C4-2B (cell line): ENCODE measurements around the gene OLFM2.

Experiments
- CTCF ChIP-seq: fragments of 450-650 bp; conservative IDR thresholded peaks from 2 replicates; pipeline ENCODE4 v1.5.1; 2017; ENCODE audit warnings: mild to moderate bottlenecking
- ZFX ChIP-seq: fragments of 450-650 bp; IDR thresholded peaks from 2 replicates; pipeline ENCODE4 v1.6.1; 2017

GRCh38 chr19:9827289-9828238 is 108.8 kb downstream of the OLFM2 start, which contains the start of gene UBL5:
- TF ChIP-seq CTCF (no peak), ZFX (peak; percentile 53; the same call in 1 of the 2 replicates)
